ENCODE data around the gene CIP2A.
A peak's percentile ranks its signal among the peaks of the same experiment; 100 is the strongest.

CIP2A gene

GRCh38 chr3:108554913-108555571 lies 34.2 kb downstream of the CIP2A start:
- H3K36me3 ChIP-seq (replicated peaks; ENCODE audit: insufficient read depth, low read length) = no peaks in the 10 kb centered on the region; the same call in 1 of the 2 replicates
- H3K9me3 ChIP-seq (replicated peaks; ENCODE audit: insufficient read depth, low read length) = no peaks in the 10 kb centered on the region
- H3K4me2 ChIP-seq (ENCODE audit: low read depth, low read length) = no peak overlapping the region

GRCh38 chr3:108554229-108554628 lies 35.0 kb downstream of the CIP2A start:
- Histone ChIP-seq H3K79me2 (ENCODE audit: low read length) (no peaks in the 10 kb centered on the region), H3K9me2 (replicated peaks; ENCODE audit: insufficient read depth, low read length) (no peaks in the 10 kb centered on the region), H3F3A (ENCODE audit: insufficient read depth, low read length) (no peaks in the 10 kb centered on the region), H3K4me1 (ENCODE audit: low read length) (no peaks in the 10 kb centered on the region), H3K4me2 (ENCODE audit: low read depth, low read length) (no peak overlapping the region), H3K4me3 (ENCODE audit: low read length) (no peak overlapping the region), H3K36me3 (replicated peaks; ENCODE audit: insufficient read depth, low read length) (no peaks in the 10 kb centered on the region; the same call in 1 of the 2 replicates), H4K20me1 (ENCODE audit: insufficient read depth, low read length) (no peaks in the 10 kb centered on the region), H3K9me3 (replicated peaks; ENCODE audit: insufficient read depth, low read length) (no peaks in the 10 kb centered on the region), H2AFZ (ENCODE audit: low read length) (no peak overlapping the region), H3K27me3 (replicated peaks; ENCODE audit: insufficient read depth, low read length) (no peaks in the 10 kb centered on the region), H3K27ac (ENCODE audit: low read length) (no peak overlapping the region), H3K9ac (ENCODE audit: low read length) (no peak overlapping the region)
- TF ChIP-seq CTCF (IDR thresholded peaks at IDR 0.05; ENCODE audit: low read length) (no peak), EZH2phosphoT487 (IDR thresholded peaks at IDR 0.05; ENCODE audit: low read length) (no peak), EZH2 (optimal IDR thresholded peaks at IDR 0.05; ENCODE audit: low read depth, low read length) (no peak)
- DNase-seq = no peak

More at GRCh38 chr3:108554913-108555571, 34.2 kb downstream of the CIP2A start:
- H3K27ac ChIP-seq (ENCODE audit: low read length) = no peak overlapping the region
- H3K79me2 ChIP-seq (ENCODE audit: low read length) = no peaks in the 10 kb centered on the region
- H3K4me3 ChIP-seq (ENCODE audit: low read length) = no peak overlapping the region
- H3K9me2 ChIP-seq (replicated peaks; ENCODE audit: insufficient read depth, low read length) = no peaks in the 10 kb centered on the region
- no peak for DNase-seq
- H4K20me1 ChIP-seq (ENCODE audit: insufficient read depth, low read length) = no peaks in the 10 kb centered on the region
- no peaks in the 10 kb centered on the region for H3F3A ChIP-seq (ENCODE audit: insufficient read depth, low read length)
- no peaks in the 10 kb centered on the region for H3K4me1 ChIP-seq (ENCODE audit: low read length)
- no peak overlapping the region for H2AFZ ChIP-seq (ENCODE audit: low read length)
- no peak overlapping the region for H3K9ac ChIP-seq (ENCODE audit: low read length)
- TF ChIP-seq EZH2phosphoT487 (IDR thresholded peaks at IDR 0.05; ENCODE audit: low read length) (no peak), CTCF (IDR thresholded peaks at IDR 0.05; ENCODE audit: low read length) (no peak), EZH2 (optimal IDR thresholded peaks at IDR 0.05; ENCODE audit: low read depth, low read length) (no peak)
- no peaks in the 10 kb centered on the region for H3K27me3 ChIP-seq (replicated peaks; ENCODE audit: insufficient read depth, low read length)

- no peak for TF ChIP-seq EZH2 (optimal IDR thresholded peaks at IDR 0.05; ENCODE audit: low read depth, low read length)
- no peak for TF ChIP-seq EZH2phosphoT487 (IDR thresholded peaks at IDR 0.05; ENCODE audit: low read length)
- peak; percentile 50 for TF ChIP-seq CTCF (IDR thresholded peaks at IDR 0.05; ENCODE audit: low read length)
- no peaks in the 10 kb centered on the region for H3K4me1 ChIP-seq (ENCODE audit: low read length)
- H3K4me2 ChIP-seq (ENCODE audit: low read depth, low read length) = no peak overlapping the region
- no peaks in the 10 kb centered on the region for H3K9me3 ChIP-seq (replicated peaks; ENCODE audit: insufficient read depth, low read length)
- no peak overlapping the region for H2AFZ ChIP-seq (ENCODE audit: low read length)
- H3K36me3 ChIP-seq (replicated peaks; ENCODE audit: insufficient read depth, low read length) = peaks cover 2% of the 10 kb centered on the region; the same call in 1 of the 2 replicates
- H3K9me2 ChIP-seq (replicated peaks; ENCODE audit: insufficient read depth, low read length) = no peaks in the 10 kb centered on the region
- no peak overlapping the region for H3K9ac ChIP-seq (ENCODE audit: low read length)
- no peaks in the 10 kb centered on the region for H3F3A ChIP-seq (ENCODE audit: insufficient read depth, low read length)
- no peaks in the 10 kb centered on the region for H3K79me2 ChIP-seq (ENCODE audit: low read length)
- no peak overlapping the region for H3K27ac ChIP-seq (ENCODE audit: low read length)
- no peaks in the 10 kb centered on the region for H3K27me3 ChIP-seq (replicated peaks; ENCODE audit: insufficient read depth, low read length)
- H4K20me1 ChIP-seq (ENCODE audit: insufficient read depth, low read length) = no peaks in the 10 kb centered on the region
- H3K4me3 ChIP-seq (ENCODE audit: low read length) = no peak overlapping the region
- DNase-seq = peak; percentile 47
Observed at GRCh38 chr3:108552267-108553159, 36.7 kb downstream of the CIP2A start.

Data from MM.1S (cell line).